SH-SY5Y (cell line): ENCODE measurements around the gene FAT1.

Source experiments
- GATA2 ChIP-seq: IDR thresholded peaks from 2 replicates; pipeline ENCODE4 v1.6.1; 2011; ENCODE audit warnings: mild to moderate bottlenecking, low read depth, low read length
- GATA3 ChIP-seq: IDR thresholded peaks from 2 replicates; pipeline ENCODE4 v1.6.1; 2011; ENCODE audit warnings: low read depth, mild to moderate bottlenecking, low read length, moderate library complexity

The FAT1 gene

DNA sequence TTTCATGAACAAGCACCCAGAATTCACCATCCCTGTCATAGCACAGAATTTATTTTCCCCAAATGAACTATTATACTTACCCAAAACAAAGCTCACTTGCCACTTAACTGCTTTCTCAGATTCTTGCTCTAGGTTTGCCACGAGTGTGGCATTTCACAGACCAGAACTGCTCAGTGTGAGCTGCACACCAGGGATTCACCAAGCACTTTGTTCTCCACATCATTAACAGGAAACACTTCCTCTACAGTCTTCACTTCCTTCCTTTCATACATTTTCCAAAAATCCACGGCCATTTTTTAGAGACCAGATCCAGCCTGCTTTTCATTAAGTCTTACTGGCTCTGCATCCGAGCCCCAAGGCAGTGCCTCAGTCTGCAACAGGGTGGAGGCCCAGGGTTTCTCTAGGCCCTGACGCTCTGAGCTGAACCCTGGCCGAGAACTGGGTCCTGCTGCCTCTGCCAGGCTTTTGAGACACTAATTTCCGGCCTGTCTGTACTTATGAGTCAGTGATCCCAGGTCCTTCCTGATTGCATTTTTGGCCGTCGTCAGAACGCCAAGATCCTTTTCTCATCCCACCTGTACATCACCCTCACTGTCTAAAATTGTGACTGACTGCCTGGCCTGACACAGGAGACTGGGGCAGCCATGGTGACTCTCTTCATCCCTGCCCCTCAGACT lies 100.7 kb downstream of the FAT1 start:
- TF ChIP-seq GATA2 (no peak), GATA3 (no peak)

- TF ChIP-seq GATA2 (no peak), GATA3 (no peak)
Observed at GRCh38 chr4:186621959-186622553, 101.6 kb downstream of the FAT1 start.

GRCh38 chr4:186619088-186619487 lies 104.6 kb downstream of the FAT1 start:
- TF ChIP-seq GATA2 (no peak), GATA3 (no peak)

- TF ChIP-seq GATA3 (no peak), GATA2 (no peak)
Observed at GRCh38 chr4:186617921-186618320, 105.7 kb downstream of the FAT1 start.

GRCh38 chr4:186607490-186607889 lies 116.2 kb downstream of the FAT1 start:
- TF ChIP-seq GATA3 (no peak), GATA2 (no peak)

DNA sequence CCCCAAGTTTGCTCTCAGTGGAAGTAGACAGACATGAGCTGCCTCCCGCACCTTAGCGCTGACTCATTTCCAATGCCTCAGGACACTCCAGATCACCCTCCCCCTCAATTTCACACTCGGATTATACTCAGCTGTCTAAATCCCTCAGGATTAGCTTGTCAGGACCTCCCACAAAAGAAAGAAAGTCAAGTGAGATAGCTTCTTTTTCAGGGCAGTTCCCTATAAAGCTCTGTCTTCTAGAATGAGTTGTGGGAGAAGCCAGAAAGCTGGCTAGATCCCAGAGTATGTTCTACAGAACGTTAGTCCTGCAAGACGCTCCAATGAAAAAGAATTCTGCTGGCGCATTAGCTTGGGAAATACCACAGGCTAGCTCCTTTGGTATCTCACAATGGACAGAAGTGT lies 117.1 kb downstream of the FAT1 start:
- TF ChIP-seq GATA2 (no peak), GATA3 (no peak)

DNA sequence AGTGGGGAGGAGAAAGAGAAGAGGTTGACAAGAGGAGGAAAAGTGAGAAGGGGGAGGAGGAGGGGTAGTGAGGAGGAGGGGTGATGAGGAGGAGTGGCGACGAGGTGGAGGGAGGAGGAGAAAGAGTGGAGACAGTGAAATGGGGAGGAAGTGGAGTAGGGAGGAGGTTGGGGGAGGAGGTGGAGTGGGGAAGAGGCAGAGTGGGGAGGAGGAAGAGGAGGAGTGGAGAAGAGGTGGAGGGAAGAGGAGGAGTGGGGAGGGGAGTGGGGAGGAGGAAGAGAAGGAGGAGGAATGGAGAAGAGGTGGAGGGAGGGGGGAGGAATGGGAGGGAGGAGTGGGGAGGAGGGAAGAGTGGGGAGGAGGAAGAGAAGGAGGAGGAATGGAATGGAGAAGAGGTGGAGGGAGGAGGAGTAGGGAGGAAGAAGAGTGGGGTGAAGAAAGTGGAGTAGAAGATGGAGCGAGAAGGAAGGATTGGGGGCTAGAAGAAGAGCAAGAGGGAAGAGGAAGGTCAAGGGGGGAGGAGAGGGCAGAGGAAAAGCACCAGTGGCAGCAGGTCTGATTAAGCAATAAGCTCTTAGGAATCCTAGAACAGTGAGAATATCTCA lies 118.3 kb downstream of the FAT1 start:
- TF ChIP-seq GATA3, result no peak
- no peak for TF ChIP-seq GATA2

DNA sequence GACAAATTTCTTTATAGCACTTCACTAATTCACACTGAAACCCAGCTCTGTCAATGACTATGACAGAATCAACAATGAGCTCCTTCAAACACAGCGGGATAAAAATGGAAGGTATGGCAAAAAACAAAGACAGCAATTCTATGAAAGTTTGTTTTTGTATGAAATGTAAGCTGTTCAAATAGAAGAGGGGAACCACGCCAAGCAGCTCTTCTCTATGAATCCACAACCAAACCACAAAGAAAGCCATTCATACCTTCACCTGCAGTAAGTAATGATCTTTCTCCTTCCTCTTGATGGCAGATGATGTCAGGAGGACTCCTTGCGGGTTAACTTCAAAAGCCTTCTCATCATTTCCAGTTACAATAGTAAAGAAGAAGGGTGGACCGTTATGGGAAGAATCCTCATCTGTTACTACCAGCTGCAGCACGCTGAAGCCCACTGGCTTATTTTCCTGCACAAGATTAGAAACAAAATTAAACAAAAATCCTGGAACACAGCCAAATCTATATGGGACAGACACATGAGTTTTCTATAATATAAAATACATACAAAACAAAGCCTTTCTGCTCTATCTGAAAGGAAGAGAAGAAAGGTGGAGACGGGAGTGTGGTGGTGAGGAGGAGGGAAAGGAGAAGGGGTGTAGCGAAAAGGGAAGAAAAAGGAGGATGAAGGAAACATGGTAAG lies 119.4 kb downstream of the FAT1 start:
- no peak for TF ChIP-seq GATA2
- no peak for TF ChIP-seq GATA3

DNA sequence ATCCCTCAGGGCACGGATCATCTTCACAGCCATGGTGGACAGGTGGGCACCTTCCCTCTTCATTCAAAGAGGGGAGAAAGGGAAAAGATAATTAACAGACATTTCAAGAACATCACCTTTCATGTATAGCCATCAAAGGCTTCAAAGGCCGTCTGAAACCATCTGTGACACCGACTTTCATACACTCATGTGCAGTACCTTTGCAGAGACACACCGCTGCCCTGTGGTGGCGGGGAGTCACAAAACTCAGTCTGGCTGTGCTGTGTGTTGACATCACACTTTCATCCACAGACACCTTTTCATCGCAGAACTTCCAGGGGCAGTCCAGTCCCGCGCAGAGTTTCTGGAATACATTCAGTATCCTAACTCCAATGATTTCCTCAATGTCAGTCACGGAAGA lies 120.7 kb downstream of the FAT1 start:
- TF ChIP-seq GATA3, result no peak
- TF ChIP-seq GATA2, result no peak

GRCh38 chr4:186599483-186599882 lies 124.2 kb downstream of the FAT1 start:
- TF ChIP-seq GATA2, result no peak
- TF ChIP-seq GATA3, result no peak

- TF ChIP-seq GATA2, result no peak
- no peak for TF ChIP-seq GATA3
Observed at GRCh38 chr4:186598686-186599085, 125.0 kb downstream of the FAT1 start.

GRCh38 chr4:186596850-186597390 lies 126.7 kb downstream of the FAT1 start:
- TF ChIP-seq GATA3, result no peak
- TF ChIP-seq GATA2, result no peak

DNA sequence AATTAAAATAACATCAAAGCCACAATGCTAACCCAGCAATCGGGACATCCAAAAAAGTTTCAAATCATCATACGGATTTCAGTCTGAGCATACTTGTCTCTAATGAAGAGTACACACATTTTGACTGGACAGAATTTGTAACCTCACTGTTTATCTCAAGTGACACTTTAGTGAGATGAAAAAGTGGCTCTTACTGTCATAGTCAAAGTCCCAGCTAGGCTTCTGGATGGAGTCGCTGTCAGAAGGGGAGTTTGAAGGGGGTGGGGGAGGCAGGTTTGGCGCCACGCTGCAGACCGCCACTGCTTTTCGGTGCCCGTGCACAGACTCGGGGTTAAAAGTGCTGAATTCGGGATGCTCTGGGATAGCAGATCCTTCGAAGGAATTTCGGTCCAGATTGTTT lies 127.3 kb downstream of the FAT1 start:
- TF ChIP-seq GATA2, result no peak
- no peak for TF ChIP-seq GATA3

GRCh38 chr4:186593587-186593973 lies 130.1 kb downstream of the FAT1 start:
- TF ChIP-seq GATA2 (no peak), GATA3 (no peak)

GRCh38 chr4:186592966-186593586 lies 130.6 kb downstream of the FAT1 start:
- TF ChIP-seq GATA3, result no peak
